Right lung (tissue), 10 donors: ENCODE data around the gene URGCP. TPM values are rescaled to one million over a fixed set of nuclear protein-coding genes. Genes with fewer than 3 reads are reported as not detected.

Experiments
- DNase-seq, 2 donors: peaks; one replicate each; pipeline ENCODE4 v3.0.0-alpha.2; 2013
- long read RNA-seq, 8 donors: transcript quantifications; one replicate each; lab custom pipeline, GENCODE V29; 2026
- polyA plus RNA-seq, 5 donors: library from polyadenylated mRNA; unstranded; fragments of 120-200 nt; gene quantifications; one replicate each; pipeline versions ENCODE4 v1.2.1 to v1.2.3, GENCODE V29; 2013; ENCODE audit warnings: inconsistent platforms in 1 of 5, low replicate concordance in 1 of 5; ENCODE audit not compliant: insufficient read length in 5 of 5, insufficient read depth in 1 of 5

URGCP gene, protein sequence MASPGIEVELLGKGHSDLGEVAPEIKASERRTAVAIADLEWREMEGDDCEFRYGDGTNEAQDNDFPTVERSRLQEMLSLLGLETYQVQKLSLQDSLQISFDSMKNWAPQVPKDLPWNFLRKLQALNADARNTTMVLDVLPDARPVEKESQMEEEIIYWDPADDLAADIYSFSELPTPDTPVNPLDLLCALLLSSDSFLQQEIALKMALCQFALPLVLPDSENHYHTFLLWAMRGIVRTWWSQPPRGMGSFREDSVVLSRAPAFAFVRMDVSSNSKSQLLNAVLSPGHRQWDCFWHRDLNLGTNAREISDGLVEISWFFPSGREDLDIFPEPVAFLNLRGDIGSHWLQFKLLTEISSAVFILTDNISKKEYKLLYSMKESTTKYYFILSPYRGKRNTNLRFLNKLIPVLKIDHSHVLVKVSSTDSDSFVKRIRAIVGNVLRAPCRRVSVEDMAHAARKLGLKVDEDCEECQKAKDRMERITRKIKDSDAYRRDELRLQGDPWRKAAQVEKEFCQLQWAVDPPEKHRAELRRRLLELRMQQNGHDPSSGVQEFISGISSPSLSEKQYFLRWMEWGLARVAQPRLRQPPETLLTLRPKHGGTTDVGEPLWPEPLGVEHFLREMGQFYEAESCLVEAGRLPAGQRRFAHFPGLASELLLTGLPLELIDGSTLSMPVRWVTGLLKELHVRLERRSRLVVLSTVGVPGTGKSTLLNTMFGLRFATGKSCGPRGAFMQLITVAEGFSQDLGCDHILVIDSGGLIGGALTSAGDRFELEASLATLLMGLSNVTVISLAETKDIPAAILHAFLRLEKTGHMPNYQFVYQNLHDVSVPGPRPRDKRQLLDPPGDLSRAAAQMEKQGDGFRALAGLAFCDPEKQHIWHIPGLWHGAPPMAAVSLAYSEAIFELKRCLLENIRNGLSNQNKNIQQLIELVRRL
- 10 to 100 TPM; 28.6 to 33.9 (median 29.0) TPM for polyA plus RNA-seq
- long read RNA-seq, donor 1, full-length matches to known transcripts = 17 of 17 reads
- long read RNA-seq, donor 1, partial matches to known transcripts = 0 of 17 reads
- long read RNA-seq, donor 1, other reads (novel, unspliced or antisense) = 0 of 17 reads
- long read RNA-seq, donor 2, full-length matches to known transcripts = 5 of 5 reads
- long read RNA-seq, donor 2, partial matches to known transcripts = 0 of 5 reads
- long read RNA-seq, donor 2, other reads (novel, unspliced or antisense) = 0 of 5 reads
- long read RNA-seq, donor 3, full-length matches to known transcripts = 7 of 7 reads
- long read RNA-seq, donor 3, partial matches to known transcripts = 0 of 7 reads
- long read RNA-seq, donor 3, other reads (novel, unspliced or antisense) = 0 of 7 reads
- long read RNA-seq, donor 4, full-length matches to known transcripts = 3 of 3 reads
- long read RNA-seq, donor 4, partial matches to known transcripts = 0 of 3 reads
- long read RNA-seq, donor 4, other reads (novel, unspliced or antisense) = 0 of 3 reads
- long read RNA-seq, donor 5, full-length matches to known transcripts = 13 of 13 reads
- long read RNA-seq, donor 5, partial matches to known transcripts = 0 of 13 reads
- long read RNA-seq, donor 5, other reads (novel, unspliced or antisense) = 0 of 13 reads
- long read RNA-seq, donor 6, full-length matches to known transcripts = 15 of 28 reads
- long read RNA-seq, donor 6, partial matches to known transcripts = 13 of 28 reads
- long read RNA-seq, donor 6, other reads (novel, unspliced or antisense) = 0 of 28 reads
- long read RNA-seq, donor 7, full-length matches to known transcripts = 5 of 5 reads
- long read RNA-seq, donor 7, partial matches to known transcripts = 0 of 5 reads
- long read RNA-seq, donor 7, other reads (novel, unspliced or antisense) = 0 of 5 reads
- long read RNA-seq, donor 8, full-length matches to known transcripts = 1 of 1 reads
- long read RNA-seq, donor 8, partial matches to known transcripts = 0 of 1 reads
- long read RNA-seq, donor 8, other reads (novel, unspliced or antisense) = 0 of 1 reads

DNA sequence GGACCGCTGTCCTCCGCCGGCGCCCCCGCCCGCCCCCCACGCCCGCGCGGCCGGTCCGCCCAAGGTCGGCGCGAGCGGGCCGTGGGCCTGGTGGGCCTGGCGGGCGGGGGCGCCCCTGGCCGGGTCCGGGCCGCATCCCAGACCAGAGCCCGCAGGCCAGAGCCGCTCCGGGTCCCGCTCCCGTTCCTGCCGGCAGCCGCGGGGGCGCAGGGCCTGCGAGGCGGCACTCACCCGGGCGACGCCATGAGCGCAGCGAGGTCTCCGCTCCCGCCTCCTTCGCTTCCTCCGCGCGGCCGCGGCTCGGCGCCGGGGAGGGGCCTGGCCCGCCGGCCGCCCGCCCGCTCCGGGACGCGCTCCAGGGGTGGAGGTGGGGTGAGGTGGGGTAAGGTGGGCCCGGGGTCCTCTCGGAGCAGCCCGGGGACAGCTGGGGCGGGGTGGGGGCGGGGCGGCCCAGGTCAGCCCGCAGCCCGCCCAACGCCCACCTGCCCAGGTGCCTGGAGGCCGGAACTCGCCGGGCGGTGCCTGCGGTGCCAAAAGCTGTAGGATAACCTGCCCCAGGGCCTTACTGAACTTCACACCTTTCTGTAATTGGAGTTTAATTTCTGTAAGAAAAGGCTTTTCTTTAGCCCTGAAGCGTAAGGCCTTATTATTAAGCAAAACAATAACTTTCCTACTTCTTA lies at the start of gene URGCP:
TSS of gene URGCP (minus strand) at position 266 of the 680 bp plus-strand sequence. CDS start at position 245, 21 bp downstream.
- DNase-seq = peak; percentile 35 to 42

DNA sequence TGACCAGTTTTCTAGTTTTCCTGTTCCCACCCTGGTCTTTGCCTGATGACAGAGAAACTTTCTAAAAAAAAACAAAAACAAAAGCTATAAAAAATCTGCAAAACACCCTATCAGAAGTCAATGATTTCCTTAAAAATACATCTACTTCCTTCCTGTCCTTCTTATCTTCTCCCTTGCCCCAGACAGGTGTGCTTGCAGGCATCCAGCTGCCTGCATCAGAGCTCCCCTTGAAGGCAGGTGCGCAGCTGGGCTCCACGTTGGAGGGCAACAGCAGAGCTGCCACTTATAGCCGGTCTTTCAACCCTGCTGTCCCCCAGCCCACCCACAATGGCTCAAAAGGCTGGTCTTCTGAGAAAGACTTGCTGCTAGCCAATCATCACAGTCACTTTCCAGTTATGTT lies 49.6 kb upstream of the URGCP start:
- DNase-seq = no peak

GRCh38 chr7:43954524-43955228 lies 48.3 kb upstream of the URGCP start:
- peak; percentile 4 to 6 for DNase-seq

DNA sequence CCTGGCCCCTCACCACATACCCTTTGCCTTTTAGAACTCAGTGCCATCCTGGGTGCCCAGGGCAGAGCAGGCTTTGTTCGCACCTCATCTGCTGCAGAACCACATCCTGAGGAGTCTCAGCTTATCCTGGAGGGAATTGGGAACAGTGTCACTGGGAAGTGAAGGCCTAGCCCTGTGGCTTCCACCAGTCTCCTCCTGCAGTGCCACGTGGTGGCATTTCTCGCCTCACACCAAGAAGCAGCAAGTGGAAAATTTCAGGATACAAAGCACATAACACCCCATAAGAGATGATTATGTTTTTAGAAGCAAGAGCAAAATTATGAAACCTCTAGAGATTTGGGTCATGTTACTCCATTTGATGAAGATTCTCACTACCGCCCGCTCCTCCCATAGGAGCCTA lies 46.7 kb upstream of the URGCP start:
- DNase-seq = no peak

DNA sequence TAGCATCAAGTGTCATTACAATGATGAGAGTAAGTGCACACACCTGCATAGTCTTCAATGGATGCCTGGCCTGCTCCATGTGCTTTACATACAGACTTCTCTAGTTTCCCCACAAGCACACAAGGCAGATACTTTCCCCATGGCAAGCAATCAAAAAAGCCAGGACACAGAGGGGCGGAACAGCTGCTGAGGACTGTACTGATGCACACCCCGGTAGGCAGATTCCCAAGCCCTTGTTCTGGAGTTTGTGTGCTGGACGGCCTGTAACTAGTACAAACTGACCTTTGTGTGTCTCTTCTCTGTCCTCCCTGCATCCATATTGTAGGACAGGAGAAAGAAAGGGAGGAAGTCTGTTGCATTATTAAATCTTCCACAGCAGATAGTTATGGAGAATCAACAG lies 45.6 kb upstream of the URGCP start:
- DNase-seq = no peak

DNA sequence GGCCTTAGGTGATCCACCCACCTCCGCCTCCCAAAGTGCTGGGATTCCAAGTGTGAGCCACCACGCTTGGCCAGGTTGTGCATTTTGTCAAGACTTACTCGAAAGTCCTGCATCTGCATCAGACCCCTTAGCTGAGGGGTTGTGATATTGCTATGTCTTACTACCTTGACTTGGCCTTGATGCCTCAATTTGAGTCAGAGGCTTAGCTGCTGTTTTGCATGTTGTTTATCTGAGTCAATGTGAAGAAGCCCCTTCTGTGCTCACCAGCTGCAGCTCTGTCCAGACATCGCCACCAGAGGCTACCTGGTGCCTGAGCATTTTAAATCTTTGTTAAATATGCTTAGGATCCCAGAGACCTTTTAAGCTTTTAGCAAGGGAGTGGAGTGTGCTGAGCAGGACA lies 37.9 kb upstream of the URGCP start:
- no peak for DNase-seq

GRCh38 chr7:43943417-43944187 lies 37.2 kb upstream of the URGCP start:
- DNase-seq = no peak

DNA sequence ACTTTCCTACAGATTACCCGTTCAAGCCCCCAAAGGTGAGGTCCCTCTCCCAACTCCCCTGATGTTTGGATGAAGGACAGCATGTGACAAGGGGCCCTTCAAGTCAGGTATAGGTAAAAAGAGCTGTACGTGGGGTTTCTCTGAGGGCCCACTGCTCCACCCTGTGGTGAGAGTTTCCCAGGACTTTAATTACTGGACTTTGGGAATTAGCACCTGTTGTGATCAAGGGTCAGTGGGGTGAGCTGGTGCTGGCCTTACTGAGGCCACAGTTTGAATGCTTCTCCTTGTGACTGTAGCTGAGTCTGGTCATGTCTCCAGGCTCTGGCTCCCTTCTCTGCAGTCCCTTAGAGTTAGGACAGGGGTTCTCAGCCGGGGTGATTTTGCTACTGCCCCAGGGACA lies 36.6 kb upstream of the URGCP start:
- no peak for DNase-seq

- no peak for DNase-seq
Measured at GRCh38 chr7:43942250-43942649, 35.9 kb upstream of the URGCP start.

DNA sequence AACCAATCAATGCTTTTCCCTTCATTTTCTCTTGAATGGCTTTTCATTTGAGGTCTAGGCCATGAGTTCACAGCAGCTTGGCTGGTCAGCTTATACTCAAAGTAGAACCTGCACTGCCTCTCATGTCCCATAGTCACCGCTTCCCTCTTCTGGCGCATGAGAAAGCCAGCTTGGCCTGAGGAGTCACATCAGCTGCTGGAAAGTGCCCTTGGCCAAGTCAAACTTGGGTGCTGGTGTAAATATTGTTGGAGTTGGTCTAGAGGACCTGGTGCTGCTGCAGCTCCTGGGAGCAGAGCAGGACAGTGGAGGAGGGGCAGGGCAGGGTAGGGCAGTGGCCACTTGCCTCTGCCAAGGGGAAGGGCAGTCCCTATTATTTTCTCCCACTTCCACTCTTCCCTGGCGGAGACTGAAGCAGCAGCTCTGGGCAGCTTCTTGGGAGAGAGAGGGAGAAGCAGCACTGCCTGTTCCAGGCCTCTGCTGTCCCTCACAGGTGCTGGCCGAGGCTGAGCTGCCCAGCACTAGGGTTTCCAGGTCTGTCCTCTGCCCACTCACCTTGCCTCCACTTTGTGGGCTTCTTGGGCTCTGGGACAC lies 32.6 kb upstream of the URGCP start:
- no peak for DNase-seq

DNA sequence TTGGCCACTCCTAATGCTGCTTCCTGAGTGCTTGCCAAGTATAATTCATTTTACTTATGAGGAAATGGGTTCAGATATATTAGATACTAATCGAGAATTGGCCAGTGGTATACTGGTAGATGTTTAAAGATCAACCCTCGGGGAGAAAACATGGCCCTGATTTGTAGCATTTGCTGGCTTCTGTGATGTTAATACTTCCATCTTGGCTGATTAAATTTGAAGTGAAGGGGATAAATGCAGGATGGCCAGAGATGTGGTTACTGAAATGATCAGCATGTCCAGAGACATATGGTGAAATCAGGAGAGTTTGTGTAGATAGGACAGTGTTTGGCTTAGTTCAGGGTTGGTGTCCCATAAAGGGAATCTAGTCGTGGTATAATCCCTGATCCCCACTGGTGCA lies 31.0 kb upstream of the URGCP start:
- DNase-seq = no peak

DNA sequence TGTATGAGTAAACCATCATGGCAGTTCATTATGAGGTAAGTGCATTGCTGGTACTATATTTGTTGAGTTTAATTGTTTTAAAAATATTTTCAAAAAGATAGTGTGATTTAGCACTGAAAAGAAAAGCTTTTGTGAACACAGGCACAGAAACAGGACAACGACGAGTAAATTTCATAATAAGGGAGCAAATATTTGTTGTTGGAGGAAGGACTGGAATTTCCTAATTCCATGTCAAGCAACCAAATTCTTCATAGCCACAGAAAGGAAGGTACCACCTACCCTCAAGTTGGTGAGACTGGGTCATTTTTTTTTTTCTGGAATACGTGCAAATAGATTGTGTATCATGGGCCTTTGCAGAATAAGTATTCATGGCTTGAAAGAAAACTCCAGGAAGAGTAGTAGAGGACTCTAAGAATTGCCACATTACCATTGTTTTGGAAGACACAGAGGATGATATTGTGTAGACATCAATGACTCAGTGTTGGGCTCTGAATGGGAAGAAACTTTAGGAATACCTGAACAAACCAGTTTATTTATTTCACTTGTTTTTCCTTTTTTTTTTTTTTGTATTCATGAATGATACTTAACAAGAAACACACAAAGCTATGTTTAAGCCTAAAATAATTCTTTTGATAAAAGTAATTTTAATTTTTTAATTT lies 27.6 kb upstream of the URGCP start:
- DNase-seq = no peak

GRCh38 chr7:43931346-43931745 lies 24.9 kb upstream of the URGCP start:
- DNase-seq = no peak

GRCh38 chr7:43929529-43930457 lies 23.4 kb upstream of the URGCP start:
- no peak for DNase-seq

DNA sequence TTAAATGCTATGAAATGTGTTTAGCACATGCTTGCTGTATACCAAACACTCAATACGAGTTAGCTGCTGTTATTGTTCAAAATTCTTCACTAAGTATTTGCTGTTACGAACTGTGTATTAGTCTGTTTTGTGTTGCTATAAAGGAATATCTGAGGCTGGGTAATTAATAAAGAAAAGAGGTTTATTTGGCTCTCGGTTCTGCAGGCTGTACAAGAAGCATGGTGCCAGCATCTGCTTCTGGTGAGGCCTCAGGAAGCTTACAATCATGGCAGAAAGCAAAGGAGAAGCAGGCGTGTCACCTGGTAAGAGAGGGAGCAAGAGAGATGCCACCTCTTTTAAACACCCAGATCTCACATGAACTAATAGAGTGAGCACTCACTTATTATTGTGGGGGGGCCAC lies 21.4 kb upstream of the URGCP start:
- DNase-seq = no peak

- DNase-seq = no peak
Measured at GRCh38 chr7:43926798-43927123, 20.4 kb upstream of the URGCP start.
